ENCODE results near the gene RIMS3.

RIMS3 gene

GRCh38 chr1:40630488-40631223 lies 34.8 kb downstream of the RIMS3 start:
- no peak for DNase-seq (ENCODE audit: low spot score)

- DNase-seq (ENCODE audit: low spot score) = peak; percentile 22
Observed at GRCh38 chr1:40629546-40629945, 35.9 kb downstream of the RIMS3 start.

GRCh38 chr1:40628903-40629292 lies 36.6 kb downstream of the RIMS3 start:
- no peak for DNase-seq (ENCODE audit: low spot score)

- peak; percentile 8 for DNase-seq (ENCODE audit: low spot score)
Observed at GRCh38 chr1:40627987-40628902, 37.2 kb downstream of the RIMS3 start.

GRCh38 chr1:40626383-40626770 lies 39.1 kb downstream of the RIMS3 start:
- no peak for DNase-seq (ENCODE audit: low spot score)

- DNase-seq (ENCODE audit: low spot score) = no peak
Observed at GRCh38 chr1:40625476-40626382, 39.8 kb downstream of the RIMS3 start.

- DNase-seq (ENCODE audit: low spot score) = no peak
Observed at GRCh38 chr1:40625076-40625475, 40.4 kb downstream of the RIMS3 start.

GRCh38 chr1:40622936-40623629 lies 42.4 kb downstream of the RIMS3 start:
- no peak for DNase-seq (ENCODE audit: low spot score)

- DNase-seq (ENCODE audit: low spot score) = no peak
Observed at GRCh38 chr1:40621821-40622450, 43.5 kb downstream of the RIMS3 start.

GRCh38 chr1:40620586-40621210 lies 44.8 kb downstream of the RIMS3 start:
- DNase-seq (ENCODE audit: low spot score) = no peak

- DNase-seq (ENCODE audit: low spot score) = no peak
Observed at GRCh38 chr1:40620150-40620549, 45.3 kb downstream of the RIMS3 start.

GRCh38 chr1:40618108-40618507 lies 47.4 kb downstream of the RIMS3 start:
- DNase-seq (ENCODE audit: low spot score) = no peak

GRCh38 chr1:40612345-40612831 lies 53.1 kb downstream of the RIMS3 start:
- peak; percentile 72 for DNase-seq (ENCODE audit: low spot score)

GRCh38 chr1:40610156-40610555 lies 55.3 kb downstream of the RIMS3 start:
- DNase-seq (ENCODE audit: low spot score) = no peak

GRCh38 chr1:40607921-40608320 lies 57.6 kb downstream of the RIMS3 start:
- no peak for DNase-seq (ENCODE audit: low spot score)

- DNase-seq (ENCODE audit: low spot score) = no peak
Observed at GRCh38 chr1:40606978-40607377, 58.5 kb downstream of the RIMS3 start.

GRCh38 chr1:40606194-40606593 lies 59.3 kb downstream of the RIMS3 start:
- no peak for DNase-seq (ENCODE audit: low spot score)

- DNase-seq (ENCODE audit: low spot score) = no peak
Observed at GRCh38 chr1:40599926-40600325, 65.6 kb downstream of the RIMS3 start.

GRCh38 chr1:40595623-40596022 lies 69.9 kb downstream of the RIMS3 start:
- no peak for DNase-seq (ENCODE audit: low spot score)

GRCh38 chr1:40594187-40594531 lies 71.3 kb downstream of the RIMS3 start:
- DNase-seq (ENCODE audit: low spot score) = no peak
